Measurements from ENCODE around the gene TERF2IP.

- TF ChIP-seq, protein P1, sequence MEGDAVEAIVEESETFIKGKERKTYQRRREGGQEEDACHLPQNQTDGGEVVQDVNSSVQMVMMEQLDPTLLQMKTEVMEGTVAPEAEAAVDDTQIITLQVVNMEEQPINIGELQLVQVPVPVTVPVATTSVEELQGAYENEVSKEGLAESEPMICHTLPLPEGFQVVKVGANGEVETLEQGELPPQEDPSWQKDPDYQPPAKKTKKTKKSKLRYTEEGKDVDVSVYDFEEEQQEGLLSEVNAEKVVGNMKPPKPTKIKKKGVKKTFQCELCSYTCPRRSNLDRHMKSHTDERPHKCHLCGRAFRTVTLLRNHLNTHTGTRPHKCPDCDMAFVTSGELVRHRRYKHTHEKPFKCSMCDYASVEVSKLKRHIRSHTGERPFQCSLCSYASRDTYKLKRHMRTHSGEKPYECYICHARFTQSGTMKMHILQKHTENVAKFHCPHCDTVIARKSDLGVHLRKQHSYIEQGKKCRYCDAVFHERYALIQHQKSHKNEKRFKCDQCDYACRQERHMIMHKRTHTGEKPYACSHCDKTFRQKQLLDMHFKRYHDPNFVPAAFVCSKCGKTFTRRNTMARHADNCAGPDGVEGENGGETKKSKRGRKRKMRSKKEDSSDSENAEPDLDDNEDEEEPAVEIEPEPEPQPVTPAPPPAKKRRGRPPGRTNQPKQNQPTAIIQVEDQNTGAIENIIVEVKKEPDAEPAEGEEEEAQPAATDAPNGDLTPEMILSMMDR (IDR thresholded peaks at IDR 0.05), result no peak
- no peak for TF ChIP-seq POLR2AphosphoS5 (IDR thresholded peaks at IDR 0.05)
- TF ChIP-seq EP300 (IDR thresholded peaks at IDR 0.05), result no peak
These were observed 14.7 kb upstream of the TERF2IP start for GRCh38 chr16:75632857-75633256.

Data from suprapubic skin (tissue), 4 donors.